ENCODE data around the gene CFP.
"Not testable (repeated sequence)": the region's sequence is repeated elsewhere in the genome, so short reads cannot be mapped to it uniquely, and the experiment has no call there.

The CFP gene

DNA sequence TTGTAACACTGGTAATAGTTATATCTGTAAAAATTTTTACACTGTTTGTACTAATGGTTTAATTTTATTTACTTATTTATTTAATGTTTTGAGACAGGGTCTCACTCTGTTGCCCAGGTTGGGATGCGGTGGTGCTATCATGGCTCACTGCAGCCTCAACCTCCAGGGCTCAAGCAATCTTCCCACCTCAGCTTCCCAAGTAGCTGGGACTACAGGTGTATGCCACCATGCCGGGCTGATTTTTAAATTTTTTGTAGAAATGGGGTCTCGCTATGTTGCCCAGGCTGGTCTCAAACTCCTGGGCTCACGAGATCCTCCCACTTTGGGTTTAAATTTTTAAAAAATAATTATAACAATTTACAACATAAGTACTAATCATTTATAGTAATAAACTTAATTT is 26.6 kb downstream of the CFP start:
- DNase-seq (ENCODE audit: low read depth, low spot score) = not testable (repeated sequence)

DNA sequence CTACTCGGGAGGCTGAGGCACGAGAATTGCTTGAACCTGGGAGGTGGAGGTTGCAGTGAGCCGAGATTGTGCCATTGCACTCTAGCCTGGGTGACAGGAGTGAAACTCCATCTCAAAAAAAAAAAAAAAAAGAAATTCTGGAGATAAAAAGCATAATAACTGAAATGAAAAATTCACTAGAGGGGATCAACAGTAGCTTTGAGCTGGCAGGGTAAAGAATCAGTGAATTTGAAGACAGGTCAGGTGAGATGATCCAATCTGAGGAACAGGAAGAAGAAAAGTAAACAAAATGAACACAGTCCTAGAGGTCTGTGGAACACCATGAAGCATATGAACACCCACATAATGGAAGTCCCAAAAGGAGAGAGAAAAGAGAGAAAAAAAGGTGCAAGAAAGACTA is 32.5 kb downstream of the CFP start:
- no peak for DNase-seq (ENCODE audit: low read depth, low spot score)

DNA sequence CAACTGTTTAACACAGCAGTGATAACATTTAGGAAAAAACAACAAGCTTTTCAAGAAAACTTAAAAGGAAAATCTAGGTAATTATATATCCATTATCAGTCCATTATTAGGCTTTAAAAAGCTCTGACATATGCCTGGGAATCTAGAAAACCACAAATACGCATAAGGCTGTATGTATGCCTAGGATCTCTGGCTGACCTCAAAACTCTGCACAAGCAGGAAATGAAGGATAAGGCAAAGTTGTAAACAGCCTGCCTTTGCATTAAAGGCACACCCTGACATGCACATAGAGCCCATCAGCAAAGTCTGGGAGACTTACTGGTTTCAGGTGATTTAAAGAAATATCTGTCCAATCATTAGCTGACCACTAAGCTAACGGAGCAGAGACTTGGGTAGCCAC is 33.5 kb downstream of the CFP start:
- no peak for DNase-seq (ENCODE audit: low read depth, low spot score)

DNA sequence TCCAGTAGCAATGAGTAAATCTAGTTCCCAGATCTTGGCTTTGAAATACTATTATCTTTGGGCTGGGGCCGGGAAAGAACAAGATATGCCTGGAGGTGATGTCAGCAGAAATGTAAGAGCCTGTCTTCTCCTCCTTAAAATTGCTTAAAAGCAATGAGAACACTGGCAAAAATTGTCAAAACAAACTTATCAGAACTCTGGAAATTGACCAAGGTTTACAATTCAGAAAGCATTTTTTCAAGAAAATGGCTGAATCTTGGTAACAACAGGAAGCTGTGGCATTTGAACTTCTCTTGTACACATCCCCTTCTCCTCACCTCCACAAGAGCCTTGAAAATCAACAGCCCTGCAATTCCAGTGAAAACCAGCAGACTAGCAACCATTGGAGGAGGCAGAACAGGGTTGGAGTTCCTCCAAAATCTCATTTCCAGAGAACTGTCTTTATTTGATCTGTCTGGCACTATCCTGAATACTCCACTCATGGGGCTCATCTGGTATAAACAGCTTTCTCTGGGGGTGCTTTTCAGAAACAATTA is 33.9 kb downstream of the CFP start:
- DNase-seq (ENCODE audit: low read depth, low spot score) = peak; percentile 61

DNA sequence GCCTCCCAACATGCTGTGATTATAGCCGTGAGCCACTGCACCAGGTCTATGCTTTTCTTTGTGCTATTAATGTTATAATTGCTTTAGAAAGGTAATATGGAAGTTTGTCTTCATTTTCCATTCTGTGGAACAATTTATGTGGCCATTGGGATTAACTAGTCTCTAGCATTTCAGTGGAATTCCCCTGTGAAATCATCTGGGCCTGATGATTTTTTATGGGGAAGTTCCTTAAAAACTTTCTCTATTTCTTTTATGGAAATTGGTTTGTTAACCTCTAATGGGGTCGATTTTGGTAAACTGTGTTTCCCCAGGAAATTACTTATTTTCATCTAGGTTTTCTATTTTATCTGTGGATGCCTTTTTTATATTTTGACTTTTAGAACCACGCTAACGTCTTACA is 36.2 kb downstream of the CFP start:
- no peak for DNase-seq (ENCODE audit: low read depth, low spot score)

DNA sequence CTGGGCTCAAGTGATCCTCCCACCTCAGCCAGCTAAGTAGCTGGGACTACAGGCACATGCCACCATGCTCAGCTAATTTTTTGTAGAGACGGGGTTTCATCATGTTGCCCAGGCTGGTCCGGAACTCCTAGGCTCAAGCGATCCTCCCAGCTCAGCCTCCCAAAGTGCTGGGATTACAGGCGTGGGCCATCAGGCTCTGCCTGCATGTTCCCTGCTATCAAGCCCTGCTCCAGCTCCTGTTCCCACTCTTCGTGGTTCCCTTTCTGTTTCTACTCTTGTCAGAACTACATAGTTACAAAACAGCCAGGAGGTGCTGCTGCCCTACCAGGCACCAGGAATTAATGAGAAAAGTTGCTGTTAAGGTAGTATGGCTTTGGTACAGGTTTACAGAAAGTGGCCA is 38.7 kb downstream of the CFP start:
- DNase-seq (ENCODE audit: low read depth, low spot score) = no peak

DNA sequence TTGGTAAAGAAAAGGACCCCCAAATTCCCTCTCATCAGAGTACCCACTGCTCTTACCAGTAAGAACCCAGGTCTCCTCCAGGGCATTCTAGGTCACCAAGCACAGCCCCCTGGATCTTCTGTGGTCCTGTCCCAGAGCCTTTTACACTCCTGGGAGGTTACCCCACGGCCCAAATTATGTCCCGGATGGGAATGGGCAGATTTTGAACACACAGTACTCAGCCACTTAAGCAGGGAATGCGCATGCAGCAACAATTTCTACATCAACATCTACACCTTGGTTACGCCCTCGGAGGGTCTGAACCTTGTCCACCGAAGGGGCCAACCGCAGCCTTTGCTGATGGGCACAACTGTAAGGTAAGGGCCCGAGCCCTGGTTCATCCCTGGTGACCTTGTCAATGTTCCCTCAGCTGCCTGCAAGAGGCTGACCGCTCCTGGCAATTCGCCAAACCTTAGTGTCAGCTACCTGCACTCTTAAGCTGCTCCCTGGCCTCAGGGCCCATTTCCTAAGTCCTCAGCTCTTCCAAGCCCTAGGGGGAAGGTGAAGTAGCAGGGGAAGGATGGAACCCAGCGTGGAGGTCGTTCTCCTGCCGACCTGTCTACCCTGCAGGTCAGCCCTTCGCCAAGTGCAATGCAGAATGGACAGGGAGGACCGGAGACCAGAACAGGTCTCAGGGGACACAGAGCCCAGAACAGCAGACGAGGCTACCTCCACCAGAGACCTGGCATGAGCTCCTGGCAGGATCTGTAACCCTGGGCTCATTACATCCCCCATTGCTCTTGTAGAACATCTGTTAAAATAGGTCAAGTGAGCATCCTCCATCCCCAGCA is 41.6 kb downstream of the CFP start:
- DNase-seq (ENCODE audit: low read depth, low spot score) = no peak

DNA sequence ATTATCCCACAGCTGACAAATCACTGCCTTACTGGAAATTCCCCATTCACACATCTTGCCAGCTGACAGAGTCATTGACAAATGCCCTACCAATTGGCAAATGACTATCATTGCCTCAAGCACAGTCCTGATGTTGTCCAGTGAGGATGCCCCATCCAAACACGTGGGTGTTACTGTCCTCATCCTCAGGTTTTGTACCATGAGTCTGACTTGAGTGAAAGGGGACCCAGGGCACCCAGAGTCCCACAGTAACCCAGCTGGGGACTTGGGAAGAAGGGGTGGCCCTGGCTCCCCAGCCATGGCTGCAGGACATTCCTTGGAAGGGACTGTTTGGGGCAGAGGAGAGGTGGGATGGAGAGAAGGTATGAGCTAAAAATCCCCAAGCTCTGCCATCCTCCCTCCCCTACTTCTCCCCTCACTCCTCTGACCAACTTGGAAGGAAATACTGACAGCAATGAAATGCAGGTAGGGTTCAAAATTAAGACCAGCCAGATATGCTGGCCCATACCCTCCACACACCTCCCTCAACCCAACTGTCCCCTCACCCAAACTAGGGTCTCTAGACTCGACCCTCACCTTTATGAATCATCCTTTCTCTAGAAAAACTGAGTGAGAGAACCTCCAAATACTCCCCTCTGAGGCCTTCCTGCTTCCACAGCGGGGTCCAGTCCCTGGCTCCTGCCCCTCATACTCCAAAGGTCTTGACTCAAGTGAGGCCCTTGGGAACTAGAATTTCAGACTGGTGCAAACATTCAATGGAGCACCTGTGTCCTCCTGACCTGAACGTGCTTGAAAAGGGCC is 42.4 kb downstream of the CFP start:
- no peak for DNase-seq (ENCODE audit: low read depth, low spot score)

DNA sequence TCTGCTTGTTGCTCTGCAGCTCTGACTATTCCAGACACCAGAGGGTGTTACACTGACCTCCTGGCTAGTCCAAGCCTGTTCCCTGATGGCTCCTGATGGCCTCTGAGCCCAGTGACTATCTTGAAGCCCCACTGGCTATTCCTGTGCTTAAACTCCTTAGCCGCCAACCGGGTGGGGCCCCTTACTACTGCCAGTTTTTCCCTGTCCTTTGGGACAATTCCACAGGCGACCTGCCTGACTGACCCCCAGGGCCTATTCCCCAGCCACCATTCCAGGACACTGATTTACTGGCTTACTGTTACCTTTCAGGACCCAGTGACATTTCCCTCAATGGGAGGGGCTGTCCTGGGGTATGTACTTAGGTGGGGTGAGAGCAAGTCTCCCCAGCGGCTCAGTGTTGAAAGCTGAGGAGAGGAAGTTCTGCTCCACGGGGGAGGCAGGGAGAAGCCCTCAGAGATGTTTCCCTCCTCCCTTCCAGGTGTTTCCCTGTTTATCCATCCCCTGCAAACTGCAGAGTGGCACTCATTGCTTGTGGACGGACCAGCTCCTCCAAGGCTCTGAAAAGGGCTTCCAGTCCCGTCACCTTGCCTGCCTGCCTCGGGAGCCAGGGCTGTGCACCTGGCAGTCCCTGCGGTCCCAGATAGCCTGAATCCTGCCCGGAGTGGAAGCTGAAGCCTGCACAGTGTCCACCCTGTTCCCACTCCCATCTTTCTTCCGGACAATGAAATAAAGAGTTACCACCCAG is 43.5 kb downstream of the CFP start:
- DNase-seq (ENCODE audit: low read depth, low spot score) = no peak

DNA sequence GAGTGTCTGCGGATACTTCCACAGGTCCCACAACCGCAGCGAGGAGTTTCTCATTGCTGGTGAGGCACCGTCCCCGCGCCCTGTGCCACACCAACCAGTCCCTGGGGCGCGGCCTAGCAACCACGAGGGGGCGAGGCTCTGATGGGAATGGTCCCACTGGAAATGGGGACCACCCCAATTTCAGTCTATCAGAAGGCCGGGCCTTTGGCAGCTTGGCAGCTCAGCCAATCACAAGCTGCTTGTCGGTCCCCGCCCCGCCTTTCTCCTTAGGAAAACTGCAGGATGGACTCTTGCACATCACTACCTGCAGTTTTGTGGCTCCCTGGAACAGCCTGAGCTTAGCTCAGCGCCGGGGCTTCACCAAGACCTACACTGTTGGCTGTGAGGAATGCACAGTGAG is 44.5 kb downstream of the CFP start:
- DNase-seq (ENCODE audit: low read depth, low spot score) = no peak

DNA sequence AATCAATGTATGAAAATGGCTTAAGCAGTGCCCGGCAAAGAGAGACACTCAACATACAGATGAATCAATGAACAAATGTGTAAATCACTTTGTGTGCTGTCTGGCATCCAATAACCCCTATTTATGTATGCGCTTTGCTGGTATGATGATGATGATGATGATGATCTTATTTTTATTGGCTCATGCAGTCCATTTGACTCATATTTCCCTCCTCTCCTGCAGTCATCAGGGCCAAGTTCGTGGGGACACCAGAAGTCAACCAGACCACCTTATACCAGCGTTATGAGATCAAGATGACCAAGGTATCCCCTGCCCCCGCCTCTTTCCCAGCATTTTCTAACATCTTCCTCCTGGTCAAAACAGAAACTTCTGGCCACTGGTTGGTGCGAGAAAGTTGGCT is 45.0 kb downstream of the CFP start:
- no peak for DNase-seq (ENCODE audit: low read depth, low spot score)

DNA sequence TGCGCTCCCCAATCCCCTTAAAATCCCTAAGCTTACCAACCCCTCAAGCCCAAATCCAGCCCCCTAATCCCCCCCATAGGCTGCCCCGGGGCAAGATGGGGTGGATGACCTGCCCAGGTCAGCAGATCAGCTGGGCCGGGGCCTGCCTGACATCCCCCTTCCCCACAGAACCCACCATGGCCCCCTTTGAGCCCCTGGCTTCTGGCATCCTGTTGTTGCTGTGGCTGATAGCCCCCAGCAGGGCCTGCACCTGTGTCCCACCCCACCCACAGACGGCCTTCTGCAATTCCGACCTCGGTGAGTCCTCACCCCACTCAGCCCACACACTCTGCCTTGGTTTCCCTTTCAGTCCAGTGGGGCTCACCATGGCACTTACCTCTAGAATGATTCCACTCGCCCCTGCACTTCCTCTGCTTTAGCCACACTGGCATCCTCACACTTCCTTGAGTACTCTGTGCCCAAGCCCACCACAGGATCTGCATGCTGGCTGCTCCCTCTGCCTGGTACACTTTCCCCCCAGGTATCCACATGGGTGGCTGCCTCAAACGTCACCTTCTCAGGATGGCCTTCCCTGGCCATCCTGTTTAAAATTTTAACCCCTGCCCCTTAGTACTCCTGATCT is 46.4 kb downstream of the CFP start:
- no peak for DNase-seq (ENCODE audit: low read depth, low spot score)

DNA sequence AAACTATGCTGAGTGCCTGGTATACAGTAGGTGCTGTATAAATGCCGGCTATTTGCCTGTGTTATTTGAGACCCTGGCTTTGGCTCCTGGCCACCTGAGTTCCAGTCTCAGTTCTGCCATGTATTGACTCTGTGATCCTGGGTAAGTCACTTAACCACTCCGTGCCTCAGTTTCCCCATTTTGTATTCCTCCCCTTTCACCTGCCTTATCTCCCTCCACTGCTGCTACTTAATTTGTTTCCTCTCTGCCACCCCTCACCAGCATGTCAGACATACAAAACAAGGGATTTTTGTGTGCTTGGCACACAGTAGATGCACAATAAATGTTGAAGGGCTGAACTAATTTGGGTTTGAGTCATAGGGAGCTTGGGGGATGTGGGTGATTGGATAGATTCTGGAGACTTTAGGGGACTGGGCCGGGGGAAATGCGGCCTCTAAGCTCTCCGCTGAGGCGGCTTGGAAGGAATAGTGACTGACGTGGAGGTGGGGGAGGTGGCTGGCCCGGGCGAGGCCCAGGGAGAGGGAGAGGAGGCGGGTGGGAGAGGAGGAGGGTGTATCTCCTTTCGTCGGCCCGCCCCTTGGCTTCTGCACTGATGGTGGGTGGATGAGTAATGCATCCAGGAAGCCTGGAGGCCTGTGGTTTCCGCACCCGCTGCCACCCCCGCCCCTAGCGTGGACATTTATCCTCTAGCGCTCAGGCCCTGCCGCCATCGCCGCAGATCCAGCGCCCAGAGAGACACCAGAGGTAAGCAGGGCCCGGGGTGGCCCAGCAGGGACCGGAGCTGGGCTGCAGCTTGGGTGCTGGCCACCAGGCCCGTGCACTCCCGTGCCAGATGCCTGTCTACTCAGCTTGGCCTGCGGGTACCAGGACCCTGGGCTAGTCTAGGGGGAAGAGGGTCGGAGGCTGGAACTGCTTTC is 47.7 kb downstream of the CFP start, which contains the start of gene TIMP1:
TSS of gene TIMP1 (plus strand) at position 706 of the 917 bp plus-strand sequence. CDS start 980 bp downstream, outside the sequence.
- DNase-seq (ENCODE audit: low read depth, low spot score) = peak; percentile 95

DNA sequence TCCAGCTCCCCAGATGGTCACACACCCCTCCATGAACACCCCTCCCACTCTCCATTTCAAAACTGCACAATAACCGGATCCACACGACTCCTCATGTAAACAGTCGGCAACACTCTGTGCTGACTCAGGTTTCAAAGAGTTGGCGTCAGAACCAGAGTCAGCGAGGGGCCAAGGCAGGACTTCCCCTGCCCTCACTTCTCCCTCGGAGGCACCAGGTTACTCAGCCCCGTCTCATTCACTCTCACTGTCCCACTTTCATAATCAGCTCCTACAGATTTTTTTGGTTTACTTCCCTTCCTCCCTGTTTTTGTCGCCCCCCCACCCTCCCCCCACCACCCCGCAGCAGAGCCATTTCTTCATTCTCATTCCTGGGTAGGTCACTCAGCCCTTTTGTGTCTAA is 50.2 kb downstream of the CFP start:
- no peak for DNase-seq (ENCODE audit: low read depth, low spot score)

DNA sequence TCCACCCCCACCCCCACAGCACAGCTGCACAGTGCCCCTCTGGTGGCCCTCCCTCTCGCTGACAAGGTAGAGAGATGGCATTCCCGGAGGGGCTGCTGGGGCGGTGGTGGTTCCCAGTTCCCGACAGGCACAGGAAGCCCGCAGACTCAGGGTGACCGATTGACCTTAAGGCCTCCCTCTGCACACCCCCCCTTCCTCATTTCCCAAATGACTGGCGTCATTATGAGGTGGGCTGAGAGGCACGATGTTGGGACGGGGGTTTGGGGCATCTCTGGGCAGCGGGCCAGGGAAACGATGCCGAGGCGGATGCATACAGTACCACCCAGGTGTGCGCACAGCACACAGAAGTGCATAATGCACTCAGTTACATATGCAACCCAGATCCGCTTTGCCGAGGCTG is 51.0 kb downstream of the CFP start:
- no peak for DNase-seq (ENCODE audit: low read depth, low spot score)

DNA sequence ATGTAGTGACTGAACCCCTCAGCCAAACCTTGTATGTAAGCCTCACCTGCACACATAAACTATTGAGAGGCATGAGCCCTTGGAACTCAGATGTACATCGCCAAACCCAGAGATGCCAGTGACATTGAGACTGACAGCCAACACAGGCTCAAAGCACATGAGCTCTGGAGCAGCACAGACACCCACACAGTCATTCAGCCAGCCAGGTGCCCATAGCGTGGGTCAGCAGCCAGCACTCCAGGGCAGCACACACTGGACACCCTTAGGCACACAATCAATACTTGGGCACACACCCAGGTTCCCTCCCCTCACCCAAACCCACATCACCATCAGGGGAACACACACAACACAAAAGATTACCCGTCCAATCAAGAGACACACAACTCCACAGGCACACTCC is 51.8 kb downstream of the CFP start:
- no peak for DNase-seq (ENCODE audit: low read depth, low spot score)

DNA sequence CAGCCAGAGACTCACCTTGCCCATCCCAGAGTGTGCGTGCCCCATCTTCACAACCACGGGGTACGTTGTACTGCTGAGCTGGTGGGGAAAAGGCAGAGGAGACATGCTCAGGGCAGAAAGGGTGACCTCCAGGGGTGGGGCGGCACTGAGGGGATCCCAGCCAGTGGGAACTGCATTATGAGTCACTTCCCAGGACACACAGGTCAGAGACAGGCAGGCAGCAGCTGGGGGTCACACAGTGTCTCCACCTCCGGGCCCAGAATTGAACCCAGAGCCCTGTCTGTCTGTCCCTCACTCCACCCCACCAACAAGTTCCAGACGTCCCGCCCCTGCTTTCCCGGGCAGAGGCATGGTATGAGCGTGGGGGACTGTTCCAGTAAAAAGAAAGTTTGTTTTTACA is 52.3 kb downstream of the CFP start:
- DNase-seq (ENCODE audit: low read depth, low spot score) = no peak

DNA sequence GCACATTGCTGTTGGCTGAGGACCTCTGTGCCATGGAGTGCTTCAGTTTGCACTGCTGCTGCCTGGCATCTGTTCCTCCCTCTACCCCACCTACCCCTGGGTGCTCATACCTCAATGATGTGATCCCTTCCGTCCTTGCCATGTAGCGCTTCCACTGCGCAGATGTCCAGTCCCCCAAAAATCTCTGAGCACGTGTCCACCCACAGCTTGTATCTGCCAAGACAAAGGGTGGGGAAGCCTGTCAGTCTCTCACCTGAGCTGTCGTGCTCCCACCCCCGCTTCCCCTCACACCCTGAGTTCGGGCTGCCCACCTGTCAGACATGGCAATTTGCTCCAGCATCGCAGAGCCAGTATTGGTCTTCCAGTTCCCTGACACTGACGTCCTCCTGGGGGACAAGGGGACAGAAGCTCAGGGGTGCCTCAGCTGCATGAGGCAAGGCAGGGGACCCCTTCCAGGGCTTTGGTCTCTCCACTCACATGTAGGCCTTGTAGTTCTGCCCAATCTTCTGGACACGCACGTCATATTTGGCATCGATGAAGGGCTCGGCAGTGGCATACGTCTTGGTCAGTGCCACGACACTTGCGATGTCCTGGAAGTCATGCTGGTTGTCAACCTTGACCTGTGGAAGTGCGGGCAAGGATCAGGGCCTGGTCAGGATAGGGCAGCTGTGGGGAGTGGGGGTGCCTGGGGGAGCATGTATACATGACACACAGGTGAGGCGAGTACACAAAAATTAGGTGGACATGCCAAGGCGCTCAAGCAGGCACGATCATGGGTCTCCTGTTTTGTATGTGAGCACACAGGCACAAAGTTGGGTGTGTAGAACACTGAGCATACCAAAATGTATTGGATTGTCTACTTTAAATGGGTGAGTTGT is 53.5 kb downstream of the CFP start:
- no peak for DNase-seq (ENCODE audit: low read depth, low spot score)

DNA sequence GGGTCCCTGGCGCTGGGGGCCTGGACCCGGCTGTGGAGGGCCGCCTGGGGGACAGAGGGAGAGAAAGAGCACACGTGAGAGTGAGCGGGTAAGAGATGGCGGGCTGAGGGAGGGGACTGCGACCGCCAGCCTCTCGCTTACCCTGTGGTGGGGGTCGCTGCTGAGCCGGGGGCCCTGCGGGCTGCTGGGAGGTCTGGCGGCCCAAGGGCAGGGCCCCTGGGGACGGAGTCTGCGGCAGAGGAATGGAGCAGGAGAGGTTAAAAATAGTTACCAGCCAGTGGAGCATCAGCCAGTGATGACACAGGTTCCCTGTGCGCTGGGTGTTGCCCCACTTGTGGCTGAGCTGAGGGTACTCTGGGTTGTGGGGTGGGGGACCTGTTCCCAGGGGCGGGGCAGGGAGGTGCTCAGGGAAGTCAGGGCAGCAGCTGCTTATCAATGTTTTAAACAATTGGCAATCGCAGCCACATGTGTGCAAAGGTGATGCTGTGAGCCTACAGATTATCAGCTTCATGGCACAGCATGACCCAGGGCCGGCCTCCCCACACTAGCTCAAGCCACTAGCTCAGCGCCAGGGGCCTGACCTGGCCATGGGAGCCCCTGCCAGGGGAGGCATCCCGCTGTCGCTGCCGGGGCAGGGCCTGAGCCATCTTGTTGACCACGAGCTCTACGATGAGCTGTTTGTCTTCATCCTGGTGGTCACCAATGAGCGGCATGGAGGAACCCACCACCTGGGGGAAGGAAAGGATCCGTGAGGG is 55.0 kb downstream of the CFP start:
- no peak for DNase-seq (ENCODE audit: low read depth, low spot score)

All from astrocyte of the hippocampus (primary cell).